AG10803 (cell line): ENCODE data around the gene IKZF1.
"Not testable (repeated sequence)": the region's sequence is repeated elsewhere in the genome, so short reads cannot be mapped to it uniquely, and the experiment has no call there.

Source experiments
- DNase-seq: peaks from one replicate; pipeline ENCODE4 v3.0.0; 2010; ENCODE audit warnings: low read depth
- H3K4me3 ChIP-seq: 2 replicates; pipeline ENCODE4 v1.5.1; 2011; ENCODE audit warnings: mild to moderate bottlenecking, low read length, control low read depth
- CTCF ChIP-seq: conservative IDR thresholded peaks from 2 replicates; pipeline ENCODE4 v1.5.1; 2011; ENCODE audit warnings: mild to moderate bottlenecking, low read length, control low read depth, inconsistent platforms

The IKZF1 gene

GRCh38 chr7:50335230-50335794, 30.8 kb downstream of the IKZF1 start:
- no peak for TF ChIP-seq CTCF
- no peak for DNase-seq
- no peak overlapping the region for H3K4me3 ChIP-seq

GRCh38 chr7:50335795-50336754, 31.6 kb downstream of the IKZF1 start:
- no peak for TF ChIP-seq CTCF
- H3K4me3 ChIP-seq: no peak overlapping the region
- DNase-seq: no peak

- no peak for TF ChIP-seq CTCF
- no peak overlapping the region for H3K4me3 ChIP-seq
- DNase-seq: no peak
Observed at GRCh38 chr7:50336894-50337703, 32.6 kb downstream of the IKZF1 start.

- not testable (repeated sequence) for DNase-seq, H3K4me3 ChIP-seq
Observed at GRCh38 chr7:50339472-50339871, 35.0 kb downstream of the IKZF1 start.

GRCh38 chr7:50339990-50340500, 35.5 kb downstream of the IKZF1 start:
- TF ChIP-seq CTCF: no peak
- no peak overlapping the region for H3K4me3 ChIP-seq
- DNase-seq: no peak

GRCh38 chr7:50341724-50342123, 37.2 kb downstream of the IKZF1 start:
- no peak for DNase-seq
- no peak for TF ChIP-seq CTCF
- no peak overlapping the region for H3K4me3 ChIP-seq

- DNase-seq: no peak
- no peak overlapping the region for H3K4me3 ChIP-seq
- no peak for TF ChIP-seq CTCF
Observed at GRCh38 chr7:50342616-50343114, 38.1 kb downstream of the IKZF1 start.
